Activated CD8-positive, alpha-beta memory T cell treated with anti-CD3 and anti-CD28 coated beads, Interleukin-2, amount 10 ng/mL, durations not matched to agents 7 days and 5 days (primary cell): ENCODE measurements around the gene CCDC92. TPM values are rescaled to one million over a fixed set of nuclear protein-coding genes. Genes with fewer than 3 reads are reported as not detected.

Source experiments
- ATAC-seq: fragments of 150-1000 bp; cut with Tn5 transposase; one replicate; pipeline ENCODE4 v1.10.0; 2021; ENCODE audit warnings: moderate library complexity
- CTCF ChIA-PET: fragments of 350-600 bp; sonication (Branson Sonifier 250); formaldehyde crosslinking; loops from one replicate; lab custom pipeline; 2021; ENCODE audit warnings: antibody characterized with exemption; lab: Charles Lee
- DNase-seq: peaks from one replicate; pipeline ENCODE4 v3.0.0-alpha.2; 2020
- H3K27ac Mint-ChIP-seq: one replicate; pipeline ENCODE4 v1.8.0; 2021; ENCODE audit warnings: mild to moderate bottlenecking, mixed read lengths
- H3K27me3 Mint-ChIP-seq: one replicate; pipeline ENCODE4 v1.8.0; 2021; ENCODE audit warnings: mixed read lengths
- H3K36me3 Mint-ChIP-seq: one replicate; pipeline ENCODE4 v1.8.0; 2021; ENCODE audit warnings: mild to moderate bottlenecking, mixed read lengths
- H3K4me1 Mint-ChIP-seq: one replicate; pipeline ENCODE4 v1.8.0; 2021; ENCODE audit warnings: mixed read lengths
- H3K4me3 Mint-ChIP-seq: one replicate; pipeline ENCODE4 v1.8.0; 2021; ENCODE audit warnings: mild to moderate bottlenecking, moderate library complexity, mixed read lengths
- H3K9me3 Mint-ChIP-seq: one replicate; pipeline ENCODE4 v1.8.0; 2022; ENCODE audit warnings: low read depth, mixed read lengths
- total RNA-seq, 2 experiments: library from RNA; stranded (reverse); gene quantifications; one replicate each; pipeline ENCODE4 v1.2.3, GENCODE V29; 2021

CCDC92 gene
- total RNA-seq, 2 experiments from 2014 or later = 16.4 to 19.8 TPM

DNA sequence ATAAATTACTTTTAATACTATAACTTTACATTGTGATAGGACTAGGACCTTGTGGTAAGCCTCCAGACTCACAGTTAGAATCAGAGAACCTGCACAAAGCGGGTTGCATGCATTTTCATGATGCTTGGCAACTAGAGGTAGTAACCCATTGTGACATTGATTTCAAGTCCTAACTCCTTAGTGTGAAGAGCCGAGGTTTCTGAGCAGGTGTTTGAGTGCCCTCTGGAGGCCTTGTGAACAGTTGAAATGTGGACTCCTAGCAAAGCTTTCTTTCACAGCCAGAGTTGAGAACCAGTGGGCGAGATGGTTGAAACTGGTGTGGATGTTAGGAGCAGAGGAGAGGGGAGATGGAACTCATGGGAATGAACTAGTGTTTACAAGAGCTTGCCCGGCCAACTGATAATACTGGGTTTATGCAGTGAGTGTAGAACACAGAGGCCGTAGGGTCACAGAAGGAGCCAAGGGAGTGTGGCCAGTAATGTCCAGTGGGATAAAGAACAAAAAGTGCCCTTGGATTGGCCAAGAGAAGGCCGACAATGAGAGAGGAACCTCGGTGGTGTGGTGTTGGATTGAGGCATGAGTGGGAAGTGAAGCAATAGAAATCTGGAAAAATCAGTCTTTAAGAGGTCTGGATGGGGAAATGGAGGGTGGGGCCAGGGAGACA lies 11.3 kb upstream of the CCDC92 start:
- CTCF ChIA-PET = interaction anchor here (0.6 to 6.3 kb wide), 7 partner anchors 12 to 94 kb away, joined by 3 to 56 read pairs (median 4); no protein-coding TSS in a partner anchor
- no peaks in the 10 kb centered on the region for H3K9me3 Mint-ChIP-seq

DNA sequence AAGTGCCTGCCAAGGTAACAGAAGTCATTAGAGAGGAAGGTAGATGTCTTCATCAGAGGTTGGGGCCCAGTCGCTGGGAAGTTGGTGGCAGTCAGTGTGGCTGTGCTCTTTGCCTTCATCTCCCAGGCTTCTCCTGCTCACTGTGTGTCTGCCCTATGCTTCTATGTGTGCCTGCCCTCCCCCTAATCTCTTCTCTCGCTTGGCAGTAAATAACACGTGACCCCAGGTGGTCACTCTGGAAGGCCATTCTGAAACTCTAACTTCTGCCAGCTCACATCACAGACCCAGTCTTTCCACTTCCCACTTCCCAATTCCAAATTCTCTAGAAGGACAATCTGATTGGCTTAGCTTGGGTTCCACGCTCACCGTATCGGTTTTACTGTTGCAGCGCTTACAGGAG lies 9.6 kb upstream of the CCDC92 start:
- ATAC-seq (no peak), DNase-seq (no peak)
- peaks cover 15% of the 10 kb centered on the region for H3K4me1 Mint-ChIP-seq
- no peak overlapping the region for H3K4me3 Mint-ChIP-seq
- no peaks in the 10 kb centered on the region for H3K9me3 Mint-ChIP-seq
- CTCF ChIA-PET = interaction anchor here (2.0 kb wide), 1 partner anchor 73 kb away, joined by 4 read pairs; no protein-coding TSS in a partner anchor
- peaks cover 2% of the 10 kb centered on the region for H3K36me3 Mint-ChIP-seq
- H3K27me3 Mint-ChIP-seq = no peaks in the 10 kb centered on the region
- H3K27ac Mint-ChIP-seq = no peak overlapping the region

More for the DNA sequence above, 11.3 kb upstream of the CCDC92 start:
- DNase-seq = peak; percentile 61
- no peak overlapping the region for H3K4me3 Mint-ChIP-seq
- H3K27me3 Mint-ChIP-seq = no peaks in the 10 kb centered on the region
- ATAC-seq = peak; percentile 83
- peaks cover 13% of the 10 kb centered on the region for H3K36me3 Mint-ChIP-seq
- H3K27ac Mint-ChIP-seq = no peak overlapping the region
- H3K4me1 Mint-ChIP-seq = peaks cover 15% of the 10 kb centered on the region

DNA sequence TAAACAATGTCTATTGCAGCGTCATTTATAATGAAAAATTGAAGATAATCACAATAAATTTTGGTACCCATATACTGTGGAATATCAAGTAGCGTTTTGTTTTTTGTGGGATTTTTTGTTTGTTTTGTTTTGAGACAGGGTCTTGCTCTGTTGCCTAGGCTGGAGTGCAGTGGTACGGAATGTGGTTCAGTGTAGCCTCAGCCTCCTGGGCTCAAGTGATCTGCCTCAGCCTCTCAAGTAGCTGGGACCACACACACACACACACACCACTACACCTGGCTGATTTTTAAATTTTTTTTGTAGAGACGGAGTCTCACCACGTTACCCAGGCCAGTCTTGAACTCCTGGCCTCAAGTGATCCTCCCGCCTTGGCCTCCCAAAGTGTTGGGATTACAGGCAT lies 6.9 kb upstream of the CCDC92 start:
- Mint-ChIP-seq H3K27me3 (no peaks in the 10 kb centered on the region), H3K36me3 (peaks cover 12% of the 10 kb centered on the region), H3K27ac (no peak overlapping the region), H3K4me1 (peaks cover 19% of the 10 kb centered on the region), H3K9me3 (no peaks in the 10 kb centered on the region), H3K4me3 (no peak overlapping the region)
- ATAC-seq = no peak
- CTCF ChIA-PET = no interaction called here
- no peak for DNase-seq

DNA sequence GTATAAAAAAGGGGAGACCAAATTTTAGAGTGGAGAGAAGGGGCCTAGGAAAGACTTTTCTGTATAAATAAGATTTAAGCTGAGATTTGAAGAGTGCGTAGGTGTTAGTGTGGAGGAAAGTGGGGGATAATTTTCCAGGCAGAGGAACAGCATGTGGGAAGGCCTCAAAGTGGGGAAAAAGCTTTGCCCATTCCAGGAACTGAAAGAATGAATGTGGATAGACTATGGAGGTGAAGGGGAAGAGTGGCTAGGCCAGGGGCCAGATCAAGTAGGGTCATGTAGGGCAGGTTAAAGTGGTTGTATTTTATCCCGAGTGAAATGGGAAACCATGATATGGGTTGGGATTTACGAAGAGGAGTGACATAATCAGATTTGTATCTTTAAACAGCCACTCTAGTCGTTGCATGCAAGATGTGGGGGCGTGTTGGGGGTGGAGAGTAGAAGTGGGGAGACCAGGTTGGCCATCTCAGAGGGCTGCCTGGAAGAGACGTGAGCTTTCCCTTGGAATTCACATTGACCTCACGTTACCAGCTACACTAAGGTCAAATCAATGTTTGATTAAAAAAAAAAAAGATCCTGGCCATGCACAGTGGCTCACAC lies 3.7 kb upstream of the CCDC92 start:
- H3K36me3 Mint-ChIP-seq = peaks cover 12% of the 10 kb centered on the region
- no peaks in the 10 kb centered on the region for H3K27me3 Mint-ChIP-seq
- DNase-seq (no peak), ATAC-seq (no peak)
- H3K4me1 Mint-ChIP-seq = peaks cover 24% of the 10 kb centered on the region
- CTCF ChIA-PET = interaction anchor here (0.6 kb wide), 1 partner anchor 268 kb away, joined by 4 read pairs; no protein-coding TSS in a partner anchor
- H3K27ac Mint-ChIP-seq = no peak overlapping the region
- H3K4me3 Mint-ChIP-seq = no peak overlapping the region
- H3K9me3 Mint-ChIP-seq = no peaks in the 10 kb centered on the region

DNA sequence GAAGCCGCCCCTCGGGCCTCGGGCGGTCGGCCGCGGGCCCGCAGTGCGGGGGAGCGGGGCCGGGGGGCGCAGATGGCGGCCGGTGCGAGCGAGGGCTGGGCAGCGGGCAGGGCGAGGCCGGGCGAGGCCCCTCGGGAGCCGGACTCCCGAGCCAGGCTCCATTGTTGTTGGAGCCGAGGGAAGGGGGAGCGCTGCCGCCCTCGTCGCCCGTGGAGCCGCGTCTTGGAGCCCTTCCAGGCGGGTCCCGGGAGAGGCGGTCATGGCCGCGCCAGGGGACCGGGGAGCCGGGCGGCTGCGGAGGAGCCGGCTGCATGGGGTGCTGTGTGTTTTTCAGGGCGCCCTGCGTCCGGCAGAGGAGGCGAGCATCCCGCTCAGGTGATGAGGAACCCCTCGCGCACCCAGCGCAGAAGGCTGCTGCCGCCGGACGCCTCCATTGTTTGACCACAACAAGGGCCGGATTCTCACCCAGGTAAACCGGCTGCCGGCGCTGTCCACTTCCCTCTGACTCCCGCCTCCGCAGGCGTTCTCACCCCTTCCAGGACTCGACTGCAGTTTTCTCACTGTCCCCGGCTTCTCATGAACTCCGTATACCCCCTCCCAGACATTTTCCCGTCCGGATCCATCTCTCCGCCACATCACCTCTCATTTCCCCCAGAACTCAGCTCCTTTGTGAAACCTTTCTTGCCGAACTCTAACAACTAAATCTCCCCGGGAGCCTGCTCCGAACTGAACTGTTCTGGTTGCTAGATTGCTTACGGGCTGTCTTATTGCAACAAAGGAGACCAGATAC lies 1.1 kb upstream of the CCDC92 start:
- peak; percentile 47 for DNase-seq
- Mint-ChIP-seq H3K4me3 (peak overlapping the region; percentile 82), H3K4me1 (peaks cover 24% of the 10 kb centered on the region), H3K27ac (peak overlapping the region; percentile 60), H3K36me3 (peaks cover 12% of the 10 kb centered on the region), H3K9me3 (no peaks in the 10 kb centered on the region), H3K27me3 (no peaks in the 10 kb centered on the region)
- ATAC-seq = peak; percentile 6
- CTCF ChIA-PET = no interaction called here

DNA sequence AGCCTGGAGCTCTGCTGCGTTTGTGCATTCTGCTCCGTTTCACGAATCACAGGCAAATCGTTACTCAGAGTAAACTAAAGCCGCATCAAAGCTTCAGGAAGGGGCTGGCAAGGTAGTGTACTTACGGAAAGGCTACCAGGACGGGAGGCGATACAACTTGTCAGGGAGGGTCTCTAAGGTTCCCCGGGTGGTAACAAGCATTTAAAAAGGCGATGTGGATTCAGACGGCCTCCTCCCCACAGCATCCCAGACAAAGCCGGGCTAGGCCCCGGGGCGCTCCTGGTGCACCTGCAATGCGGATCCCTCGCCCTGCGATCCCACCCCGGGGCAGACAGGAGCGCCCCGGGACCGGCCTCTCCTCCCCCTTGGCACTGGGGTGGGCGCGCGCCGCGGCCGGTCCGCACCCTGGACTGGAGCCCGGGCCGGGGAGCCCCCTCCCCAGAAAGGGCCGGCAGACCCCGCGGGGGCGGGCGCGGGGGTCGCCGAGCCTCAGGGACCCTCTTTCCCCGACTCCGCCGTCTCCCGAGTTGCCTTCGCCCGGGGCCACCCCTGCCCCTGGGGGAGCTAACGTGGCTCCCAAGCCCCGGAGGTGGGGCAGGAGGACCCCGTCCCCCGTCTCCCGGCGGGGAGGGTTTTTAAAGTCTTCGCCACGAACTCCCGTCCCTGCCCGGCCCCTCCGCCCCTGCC lies 718 bp downstream of the CCDC92 start:
- H3K27me3 Mint-ChIP-seq = no peaks in the 10 kb centered on the region
- H3K27ac Mint-ChIP-seq = peak overlapping the region; percentile 47
- no peak for ATAC-seq
- peak; percentile 55 for DNase-seq
- no peaks in the 10 kb centered on the region for H3K9me3 Mint-ChIP-seq
- CTCF ChIA-PET = interaction anchor here (0.7 to 2.2 kb wide), 3 partner anchors 27 to 67 kb away, joined by 3 to 13 read pairs (median 3); no protein-coding TSS in a partner anchor
- H3K4me1 Mint-ChIP-seq = peaks cover 24% of the 10 kb centered on the region
- H3K36me3 Mint-ChIP-seq = peaks cover 12% of the 10 kb centered on the region
- peak overlapping the region; percentile 76 for H3K4me3 Mint-ChIP-seq

DNA sequence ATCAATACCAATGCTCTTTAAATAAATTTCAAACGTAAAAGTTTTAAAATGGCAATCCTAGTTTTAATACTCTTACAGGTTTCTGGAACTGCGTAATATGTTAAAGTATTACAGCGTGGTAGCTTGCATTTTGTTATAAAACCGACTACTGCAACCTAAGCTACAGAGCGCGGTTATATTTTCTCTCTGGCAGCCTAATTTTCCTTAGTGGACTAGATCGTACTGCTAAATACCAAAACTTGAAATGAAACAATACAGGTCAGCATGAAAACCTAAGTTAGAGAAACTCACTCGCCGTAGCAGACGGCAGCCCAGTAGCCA lies 1.2 kb downstream of the CCDC92 start:
- no peaks in the 10 kb centered on the region for H3K27me3 Mint-ChIP-seq
- no peak for ATAC-seq

DNA sequence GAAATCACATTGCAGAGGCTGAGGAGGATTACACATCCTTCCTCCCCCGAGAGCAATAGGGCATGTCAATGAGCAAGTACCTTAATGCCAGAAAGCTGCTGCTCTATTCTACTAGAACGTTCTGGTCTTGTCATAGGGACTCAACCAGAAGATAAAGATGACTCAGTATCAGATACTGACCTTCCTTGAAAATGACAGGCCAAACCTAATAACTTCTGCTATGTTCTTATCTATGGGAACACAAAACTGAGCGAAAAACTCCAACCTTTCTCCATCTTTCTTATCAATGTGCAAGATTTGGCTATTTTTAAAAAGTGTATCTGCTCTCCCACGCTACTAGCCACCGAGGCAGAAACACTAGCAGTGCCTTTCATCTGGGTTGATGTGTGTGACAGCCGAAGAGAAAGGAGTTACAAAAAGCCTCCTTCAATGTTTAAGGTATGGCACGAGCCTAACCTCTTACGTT lies 5.5 kb downstream of the CCDC92 start:
- CTCF ChIA-PET = no interaction called here
- no peaks in the 10 kb centered on the region for H3K9me3 Mint-ChIP-seq
- H3K27ac Mint-ChIP-seq = no peak overlapping the region
- peaks cover 9% of the 10 kb centered on the region for H3K4me1 Mint-ChIP-seq
- H3K36me3 Mint-ChIP-seq = no peaks in the 10 kb centered on the region
- H3K27me3 Mint-ChIP-seq = no peaks in the 10 kb centered on the region
- H3K4me3 Mint-ChIP-seq = no peak overlapping the region
- DNase-seq (no peak), ATAC-seq (no peak)

More for the DNA sequence above, 1.2 kb downstream of the CCDC92 start:
- peak overlapping the region; percentile 76 for H3K4me3 Mint-ChIP-seq
- H3K4me1 Mint-ChIP-seq = peaks cover 24% of the 10 kb centered on the region
- H3K9me3 Mint-ChIP-seq = no peaks in the 10 kb centered on the region
- peaks cover 12% of the 10 kb centered on the region for H3K36me3 Mint-ChIP-seq
- DNase-seq = no peak
- CTCF ChIA-PET = interaction anchor here (0.7 to 2.2 kb wide), 2 partner anchors 26 to 67 kb away, joined by 3 to 13 read pairs; no protein-coding TSS in a partner anchor
- H3K27ac Mint-ChIP-seq = peak overlapping the region; percentile 47

DNA sequence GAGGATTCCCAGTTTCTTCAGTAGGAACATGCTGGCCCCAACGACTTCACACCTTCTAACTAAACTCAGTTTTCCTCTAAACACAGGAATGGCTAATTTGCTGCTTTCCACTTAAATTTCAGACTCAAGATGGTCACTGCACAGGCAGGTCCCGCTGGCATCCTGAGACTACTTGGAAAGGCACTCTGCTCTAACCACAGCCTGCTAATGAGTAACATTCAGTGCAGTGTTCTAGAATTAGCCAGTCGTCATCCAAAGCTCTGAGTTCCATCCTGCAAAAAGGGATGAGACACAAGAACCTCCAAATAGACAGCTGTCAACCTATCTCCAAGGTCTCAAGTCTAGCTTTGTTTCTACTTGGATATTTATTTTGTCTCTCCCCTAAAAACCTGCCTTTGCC lies 6.0 kb downstream of the CCDC92 start:
- Mint-ChIP-seq H3K4me3 (no peak overlapping the region), H3K27me3 (no peaks in the 10 kb centered on the region), H3K36me3 (no peaks in the 10 kb centered on the region), H3K4me1 (peaks cover 8% of the 10 kb centered on the region), H3K9me3 (no peaks in the 10 kb centered on the region), H3K27ac (no peak overlapping the region)
- DNase-seq (no peak), ATAC-seq (no peak)
- CTCF ChIA-PET = no interaction called here

DNA sequence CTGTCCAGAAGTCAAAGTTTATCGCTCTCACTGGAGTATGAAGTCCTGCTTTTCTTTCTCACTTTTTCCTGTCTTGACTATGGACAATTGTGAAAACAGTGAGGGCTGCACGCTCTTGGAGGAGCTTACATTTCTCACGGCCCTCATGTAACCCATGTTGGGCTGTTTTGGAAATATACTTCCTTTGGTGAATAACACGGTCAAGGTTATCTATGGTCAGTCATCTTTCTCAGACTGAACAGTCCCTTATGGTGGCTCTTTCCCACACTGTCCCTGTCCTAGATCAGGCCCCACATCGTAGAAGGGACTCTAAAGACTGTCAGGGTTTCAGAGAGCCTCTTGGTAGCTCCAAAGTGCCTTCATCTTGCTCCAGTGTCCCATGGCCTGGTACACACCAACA lies 7.2 kb downstream of the CCDC92 start:
- no peaks in the 10 kb centered on the region for H3K9me3 Mint-ChIP-seq
- CTCF ChIA-PET = interaction anchor here (0.9 to 1.5 kb wide), 2 partner anchors 10 to 354 kb away, joined by 3 to 4 read pairs; no protein-coding TSS in a partner anchor
- H3K4me3 Mint-ChIP-seq = no peak overlapping the region
- no peak for ATAC-seq
- H3K36me3 Mint-ChIP-seq = no peaks in the 10 kb centered on the region
- DNase-seq = no peak
- peaks cover 4% of the 10 kb centered on the region for H3K4me1 Mint-ChIP-seq
- no peak overlapping the region for H3K27ac Mint-ChIP-seq
- no peaks in the 10 kb centered on the region for H3K27me3 Mint-ChIP-seq

DNA sequence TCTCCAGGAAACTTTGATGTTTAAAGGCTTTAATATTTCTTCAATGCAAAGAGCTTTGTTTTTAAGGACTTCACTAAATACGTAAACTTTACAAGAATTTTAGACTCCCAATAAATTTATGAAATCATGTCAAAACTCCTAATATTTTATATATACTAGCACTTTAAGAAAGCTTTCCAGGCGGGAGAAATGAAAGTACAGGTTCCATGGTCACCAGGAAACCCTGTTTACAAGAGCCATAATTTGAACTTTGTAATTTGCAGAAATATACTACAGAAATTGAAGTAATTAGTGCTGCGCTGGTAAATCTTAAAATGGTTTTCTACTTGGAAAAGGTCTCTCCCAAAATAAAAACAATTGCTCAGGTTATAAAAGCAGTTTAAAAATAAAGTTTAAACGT lies 8.8 kb downstream of the CCDC92 start:
- DNase-seq = no peak
- no peak overlapping the region for H3K27ac Mint-ChIP-seq
- H3K4me1 Mint-ChIP-seq = no peaks in the 10 kb centered on the region
- no peak for ATAC-seq
- H3K36me3 Mint-ChIP-seq = no peaks in the 10 kb centered on the region
- CTCF ChIA-PET = interaction anchor here (1.1 to 2.2 kb wide), 3 partner anchors 9 to 68 kb away, joined by 3 to 10 read pairs (median 4); no protein-coding TSS in a partner anchor
- H3K27me3 Mint-ChIP-seq = no peaks in the 10 kb centered on the region
- H3K4me3 Mint-ChIP-seq = no peak overlapping the region
- H3K9me3 Mint-ChIP-seq = no peaks in the 10 kb centered on the region

DNA sequence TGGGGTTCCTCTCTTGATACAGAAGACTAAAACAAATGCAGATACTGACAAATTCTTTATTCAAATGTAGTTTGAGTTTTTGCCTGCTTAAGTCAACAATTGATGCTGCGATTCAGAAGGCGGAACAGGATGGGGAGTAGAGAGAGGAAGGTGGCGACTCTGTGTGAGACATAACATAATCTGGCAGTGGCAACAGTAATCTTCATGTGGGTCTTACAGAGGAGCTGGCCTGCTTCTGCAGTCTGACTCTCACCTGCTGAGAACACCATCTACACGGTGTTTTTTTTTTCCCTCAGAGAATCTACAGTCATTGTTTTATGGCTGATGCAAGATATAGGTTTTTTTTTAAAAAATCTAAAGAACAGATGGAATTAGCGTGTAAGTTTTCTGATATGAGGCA lies 10.1 kb downstream of the CCDC92 start:
- CTCF ChIA-PET = interaction anchor here (1.1 kb wide), 1 partner anchor 22 kb away, joined by 3 read pairs; no protein-coding TSS in a partner anchor
- no peaks in the 10 kb centered on the region for H3K4me1 Mint-ChIP-seq
- H3K4me3 Mint-ChIP-seq = no peak overlapping the region
- no peaks in the 10 kb centered on the region for H3K36me3 Mint-ChIP-seq
- H3K27me3 Mint-ChIP-seq = no peaks in the 10 kb centered on the region
- DNase-seq (no peak), ATAC-seq (no peak)
- no peaks in the 10 kb centered on the region for H3K9me3 Mint-ChIP-seq
- H3K27ac Mint-ChIP-seq = no peak overlapping the region
